WTC11 (cell line): ENCODE results near the gene AKT3.

Source experiments
- CTCF ChIP-seq: fragments of 200-600 bp; IDR thresholded peaks from 2 replicates; pipeline ENCODE4 v1.8.0; 2022; ENCODE audit warnings: antibody characterized with exemption
- ELF4 ChIP-seq: sonication (generic); formaldehyde crosslinking; IDR thresholded peaks from 2 replicates; pipeline ENCODE4 v1.8.1; 2022; ENCODE audit warnings: low read depth, mild to moderate bottlenecking, moderate library complexity, missing genetic modification reagents
- ETV6 ChIP-seq: sonication (generic); formaldehyde crosslinking; IDR thresholded peaks from 2 replicates; pipeline ENCODE4 v1.8.1; 2022; ENCODE audit warnings: mild to moderate bottlenecking, missing genetic modification reagents
- JAZF1 ChIP-seq: fragments of 250-450 bp; sonication (Bioruptor Pico); IDR thresholded peaks from 2 replicates; pipeline ENCODE4 v1.9.0; 2021; ENCODE audit warnings: moderate library complexity, mild to moderate bottlenecking, inconsistent platforms
- JUN ChIP-seq: sonication (generic); formaldehyde crosslinking; IDR thresholded peaks from 2 replicates; pipeline ENCODE4 v1.8.0; 2023; ENCODE audit warnings: mild to moderate bottlenecking, missing genetic modification reagents
- MAX ChIP-seq: sonication (generic); formaldehyde crosslinking; IDR thresholded peaks from 2 replicates; pipeline ENCODE4 v1.8.0; 2022; ENCODE audit warnings: mild to moderate bottlenecking, missing genetic modification reagents
- NFE2L1 ChIP-seq: sonication (generic); formaldehyde crosslinking; IDR thresholded peaks from 2 replicates; pipeline ENCODE4 v1.8.1; 2023; ENCODE audit warnings: missing genetic modification reagents
- NR2C2 ChIP-seq: sonication (generic); formaldehyde crosslinking; IDR thresholded peaks from 2 replicates; pipeline ENCODE4 v1.8.0; 2022; ENCODE audit warnings: mild to moderate bottlenecking, missing genetic modification reagents
- TCF7 ChIP-seq: sonication (generic); formaldehyde crosslinking; IDR thresholded peaks from 2 replicates; pipeline ENCODE4 v1.8.0; 2022; ENCODE audit warnings: mild to moderate bottlenecking, low read depth, missing genetic modification reagents, moderate library complexity
- ZBTB21 ChIP-seq: sonication (generic); formaldehyde crosslinking; IDR thresholded peaks from 2 replicates; pipeline ENCODE4 v1.8.1; 2023; ENCODE audit warnings: mild to moderate bottlenecking, missing genetic modification reagents, borderline replicate concordance
- TF ChIP-seq, protein P1 (sequence below): sonication (generic); formaldehyde crosslinking; IDR thresholded peaks from 2 replicates; pipeline ENCODE4 v1.8.1; 2022; ENCODE audit warnings: low read depth, missing genetic modification reagents, borderline replicate concordance

DNA sequence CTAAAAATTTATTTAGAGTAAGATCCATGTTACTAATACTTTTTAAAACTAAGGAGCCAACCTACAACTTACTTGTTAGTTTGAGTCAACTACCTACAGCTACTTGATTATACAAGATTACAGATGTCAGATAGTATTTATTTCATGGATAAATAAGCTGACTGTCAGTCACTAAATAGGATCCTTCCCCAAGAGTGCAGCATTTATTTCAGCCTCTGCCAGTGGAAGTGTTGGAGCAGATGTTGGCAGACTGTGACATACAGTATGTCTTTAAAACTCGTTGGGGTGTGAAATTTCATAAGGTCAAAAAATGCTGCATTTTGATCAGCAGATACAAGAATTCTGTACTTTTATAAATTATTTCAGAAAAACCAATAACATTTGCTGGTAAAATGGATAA, 156.2 kb downstream of the AKT3 start:
- TF ChIP-seq ELF4 (CRISPR knock-in tag) (no peak), TCF7 (CRISPR knock-in tag) (no peak), CTCF (no peak), NR2C2 (CRISPR knock-in tag) (no peak), JUN (CRISPR knock-in tag) (no peak), MAX (CRISPR knock-in tag) (no peak), NFE2L1 (no peak), ETV6 (no peak), JAZF1 (no peak), ZBTB21 (CRISPR knock-in tag) (no peak)
- TF ChIP-seq, protein P1, sequence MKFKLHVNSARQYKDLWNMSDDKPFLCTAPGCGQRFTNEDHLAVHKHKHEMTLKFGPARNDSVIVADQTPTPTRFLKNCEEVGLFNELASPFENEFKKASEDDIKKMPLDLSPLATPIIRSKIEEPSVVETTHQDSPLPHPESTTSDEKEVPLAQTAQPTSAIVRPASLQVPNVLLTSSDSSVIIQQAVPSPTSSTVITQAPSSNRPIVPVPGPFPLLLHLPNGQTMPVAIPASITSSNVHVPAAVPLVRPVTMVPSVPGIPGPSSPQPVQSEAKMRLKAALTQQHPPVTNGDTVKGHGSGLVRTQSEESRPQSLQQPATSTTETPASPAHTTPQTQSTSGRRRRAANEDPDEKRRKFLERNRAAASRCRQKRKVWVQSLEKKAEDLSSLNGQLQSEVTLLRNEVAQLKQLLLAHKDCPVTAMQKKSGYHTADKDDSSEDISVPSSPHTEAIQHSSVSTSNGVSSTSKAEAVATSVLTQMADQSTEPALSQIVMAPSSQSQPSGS (CRISPR knock-in tag), result no peak
